Measurements from ENCODE around the gene NAALADL2. TPM values are rescaled to one million over a fixed set of nuclear protein-coding genes. Genes with fewer than 3 reads are reported as not detected.

The NAALADL2 gene
- total and polyA plus RNA-seq, 2 of the 4 experiments (the other 2 are of a cell fraction): 3.8 to 19.2 TPM

- in situ Hi-C loops (cut with MboI; ENCODE audit: low sequenced_read_pairs): no loop called here
- Histone ChIP-seq H3K4me3 (ENCODE audit: insufficient read depth, low read depth, low read length) (no peak overlapping the region), H3K4me1 (ENCODE audit: control insufficient read depth, insufficient read depth, low read length) (peaks cover 2% of the 10 kb centered on the region), H4K5ac (ENCODE audit: low read depth, low read length) (no peak overlapping the region), H2BK5ac (ENCODE audit: low read depth, low read length, poor library complexity, severe bottlenecking) (no peak overlapping the region), H3K23ac (ENCODE audit: low read depth, low read length) (no peak overlapping the region), H2AK9ac (replicated peaks; ENCODE audit: low read depth, low read length, poor library complexity) (no peak overlapping the region), H2BK20ac (ENCODE audit: low read depth, low read length) (peak overlapping the region; percentile 70; the same call in 1 of the 2 replicates), H3K56ac (ENCODE audit: extremely low read depth, insufficient read depth, low read length) (no peak overlapping the region), H3K27ac (ENCODE audit: insufficient read depth, low read length) (no peak overlapping the region), H3K9ac (ENCODE audit: low read depth, low read length) (no peak overlapping the region), H3K14ac (replicated peaks; ENCODE audit: low read depth, low read length) (peak overlapping the region; percentile 12; the same call in 1 of the 2 replicates), H3K36me3 (ENCODE audit: control insufficient read depth, insufficient read depth, low read length) (no peaks in the 10 kb centered on the region), H3K4me2 (ENCODE audit: low read depth, low read length) (no peak overlapping the region), H4K8ac (ENCODE audit: low read depth in 2 of 2, low read length in 2 of 2) (peak overlapping the region in 1 of 2 experiments; percentile 6; a peak in 2 of 4 replicates), H3K9me1 (ENCODE audit: insufficient read depth, low read length) (no peaks in the 10 kb centered on the region), H2AFZ (replicated peaks; ENCODE audit: low read length, poor library complexity) (no peak overlapping the region), H3K18ac (ENCODE audit: low read depth, low read length) (peak overlapping the region; percentile 25; the same call in 1 of the 2 replicates), H2BK120ac (ENCODE audit: low read depth, low read length) (0 out of 2 replicates have a peak overlapping the region, but pooled peaks have one; percentile 14), H3K79me1 (ENCODE audit: low read depth in 1 of 2, low read length in 2 of 2) (no peaks in the 10 kb centered on the region), H4K20me1 (ENCODE audit: insufficient read depth, low read length) (no peaks in the 10 kb centered on the region), H2AK5ac (ENCODE audit: low read depth, low read length) (no peak overlapping the region), H3K27me3 (ENCODE audit: control insufficient read depth, insufficient read depth, low read length) (no peaks in the 10 kb centered on the region), H4K91ac (ENCODE audit: insufficient read depth, low read depth, low read length) (no peak overlapping the region), H2BK15ac (ENCODE audit: low read depth, low read length) (no peak overlapping the region), H3K4ac (ENCODE audit: low read depth, low read length) (no peak overlapping the region), H3K9me3 (ENCODE audit: control insufficient read depth, insufficient read depth, low read length) (no peaks in the 10 kb centered on the region)
- ATAC-seq (ENCODE audit: low read depth) (no peak), DNase-seq (no peak)
- ChIA-PET POLR2A (ENCODE audit: unreplicated experiment) (no interaction called here), CTCF (interaction anchor here (0.7 to 1.1 kb wide), 2 partner anchors 67 to 779 kb away, joined by 3 read pairs; no protein-coding TSS in a partner anchor)
- BruUV-seq (replicated peaks): no TSS peak
- no CpG with 5 or more reads among the region's 7 CpGs for WGBS, 2 experiments (ENCODE audit: extremely low coverage in 2 of 2, insufficient read length in 1 of 2)
- intact Hi-C loops (cut with micrococcal nuclease): no loop called here
- dilution Hi-C loops (cut with HindIII; ENCODE audit: low sequenced_read_pairs, unreplicated experiment): no loop called here
- TF ChIP-seq MAZ (IDR thresholded peaks at IDR 0.05; ENCODE audit: borderline replicate concordance, low read depth, low read length): no peak
These were observed 340.1 kb downstream of the NAALADL2 start for GRCh38 chr3:175198991-175199783.

Measured in IMR-90 (cell line).